ACC112 (cell line): ENCODE results near the gene VDAC1.

ENCODE experiments used
- H2AFZ ChIP-seq: fragments of 200-600 bp; sonication (generic); one replicate; pipeline ENCODE4 v1.6.0; 2017; ENCODE audit warnings: antibody characterized with exemption, low read length; ENCODE audit not compliant: unreplicated experiment
- H3K27ac ChIP-seq: fragments of 200-600 bp; sonication (generic); 2 replicates; pipeline ENCODE4 v1.5.1; 2014; ENCODE audit warnings: low read depth, mild to moderate bottlenecking, antibody characterized with exemption, low read length, moderate library complexity
- H3K27me3 ChIP-seq: fragments of 200-600 bp; sonication (generic); 2 replicates; pipeline ENCODE4 v1.6.1; 2014; ENCODE audit warnings: mild to moderate bottlenecking, antibody characterized with exemption, low read length, moderate library complexity, mixed read lengths; ENCODE audit not compliant: insufficient read depth
- H3K36me3 ChIP-seq: fragments of 200-600 bp; sonication (generic); 2 replicates; pipeline ENCODE4 v1.6.1; 2016; ENCODE audit warnings: mild to moderate bottlenecking, antibody characterized with exemption, low read length, moderate library complexity, mixed read lengths; ENCODE audit not compliant: insufficient read depth
- H3K4me1 ChIP-seq: fragments of 200-600 bp; sonication (generic); one replicate; pipeline ENCODE4 v1.6.1; 2016; ENCODE audit warnings: low read length, mixed read lengths; ENCODE audit not compliant: insufficient read depth, unreplicated experiment, control insufficient read depth
- H3K4me3 ChIP-seq: fragments of 200-600 bp; sonication (generic); 2 replicates; pipeline ENCODE4 v1.5.1; 2014; ENCODE audit warnings: mild to moderate bottlenecking, low read depth, low read length
- H3K79me2 ChIP-seq: fragments of 200-600 bp; sonication (generic); one replicate; pipeline ENCODE4 v1.6.0; 2016; ENCODE audit warnings: low read length; ENCODE audit not compliant: control insufficient read depth, unreplicated experiment, insufficient read depth

VDAC1 gene

GRCh38 chr5:133925269-133925668 lies 79.5 kb downstream of the VDAC1 start:
- no peak overlapping the region for H2AFZ ChIP-seq
- no peak overlapping the region for H3K27ac ChIP-seq
- H3K79me2 ChIP-seq, result no peaks in the 10 kb centered on the region
- H3K36me3 ChIP-seq, result no peaks in the 10 kb centered on the region
- no peak overlapping the region for H3K4me3 ChIP-seq
- H3K4me1 ChIP-seq, result peaks cover 9% of the 10 kb centered on the region
- peaks cover 9% of the 10 kb centered on the region for H3K27me3 ChIP-seq

- Histone ChIP-seq H3K27me3 (peaks cover 9% of the 10 kb centered on the region), H3K36me3 (no peaks in the 10 kb centered on the region), H3K4me1 (no peaks in the 10 kb centered on the region), H3K27ac (no peak overlapping the region), H3K79me2 (no peaks in the 10 kb centered on the region), H3K4me3 (no peak overlapping the region), H2AFZ (no peak overlapping the region)
Observed at GRCh38 chr5:133924221-133924920, 80.4 kb downstream of the VDAC1 start.

- no peaks in the 10 kb centered on the region for H3K79me2 ChIP-seq
- H3K4me1 ChIP-seq, result no peaks in the 10 kb centered on the region
- no peaks in the 10 kb centered on the region for H3K36me3 ChIP-seq
- no peak overlapping the region for H3K27ac ChIP-seq
- peaks cover 9% of the 10 kb centered on the region for H3K27me3 ChIP-seq
- no peak overlapping the region for H2AFZ ChIP-seq
- no peak overlapping the region for H3K4me3 ChIP-seq
Observed at GRCh38 chr5:133921979-133922378, 82.8 kb downstream of the VDAC1 start.
